GM19025 (cell line): ENCODE measurements around the gene PET100.
A peak's percentile ranks its signal among the peaks of the same experiment; 100 is the strongest.

Experiments used
- ATAC-seq: cut with Tn5 transposase; IDR thresholded peaks from one replicate; pipeline ENCODE4 v1.9.1; 2021; ENCODE audit warnings: mild to moderate bottlenecking, low read depth, moderate library complexity; ENCODE audit not compliant: unreplicated experiment

The PET100 gene

DNA sequence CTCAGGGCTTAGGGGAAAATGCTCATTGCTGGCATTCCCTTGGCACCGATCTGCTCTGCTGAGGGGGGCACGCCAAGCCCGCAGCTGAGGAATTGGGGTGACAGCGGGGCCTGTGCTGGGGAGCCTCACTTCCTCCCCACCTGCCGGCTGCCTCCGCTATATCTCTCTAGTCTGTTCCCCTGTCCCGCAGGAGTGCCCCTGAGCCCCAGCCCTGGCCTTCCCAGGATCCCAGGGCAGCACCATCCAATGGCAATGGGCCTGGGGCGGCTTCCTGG is 16.8 kb downstream of the PET100 start:
- no peak for ATAC-seq

DNA sequence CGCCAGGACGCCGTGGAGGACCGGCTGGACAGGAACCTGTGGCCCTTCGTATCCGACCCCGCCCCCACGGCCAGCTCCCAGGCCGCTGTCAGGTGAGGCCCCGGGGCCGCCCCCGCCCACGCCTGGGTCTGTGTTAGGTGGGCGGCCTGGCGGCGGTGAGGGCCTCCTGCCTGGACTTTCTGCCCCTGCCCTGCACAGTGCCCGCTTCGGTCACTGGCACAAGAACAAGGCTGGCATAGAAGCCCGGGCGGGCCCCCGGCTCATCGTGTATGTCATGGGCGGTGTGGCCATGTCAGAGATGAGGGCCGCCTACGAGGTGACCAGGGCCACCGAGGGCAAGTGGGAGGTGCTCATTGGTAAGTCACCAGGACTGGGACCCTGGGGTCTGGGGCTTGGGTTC is 17.6 kb downstream of the PET100 start:
- ATAC-seq = no peak

DNA sequence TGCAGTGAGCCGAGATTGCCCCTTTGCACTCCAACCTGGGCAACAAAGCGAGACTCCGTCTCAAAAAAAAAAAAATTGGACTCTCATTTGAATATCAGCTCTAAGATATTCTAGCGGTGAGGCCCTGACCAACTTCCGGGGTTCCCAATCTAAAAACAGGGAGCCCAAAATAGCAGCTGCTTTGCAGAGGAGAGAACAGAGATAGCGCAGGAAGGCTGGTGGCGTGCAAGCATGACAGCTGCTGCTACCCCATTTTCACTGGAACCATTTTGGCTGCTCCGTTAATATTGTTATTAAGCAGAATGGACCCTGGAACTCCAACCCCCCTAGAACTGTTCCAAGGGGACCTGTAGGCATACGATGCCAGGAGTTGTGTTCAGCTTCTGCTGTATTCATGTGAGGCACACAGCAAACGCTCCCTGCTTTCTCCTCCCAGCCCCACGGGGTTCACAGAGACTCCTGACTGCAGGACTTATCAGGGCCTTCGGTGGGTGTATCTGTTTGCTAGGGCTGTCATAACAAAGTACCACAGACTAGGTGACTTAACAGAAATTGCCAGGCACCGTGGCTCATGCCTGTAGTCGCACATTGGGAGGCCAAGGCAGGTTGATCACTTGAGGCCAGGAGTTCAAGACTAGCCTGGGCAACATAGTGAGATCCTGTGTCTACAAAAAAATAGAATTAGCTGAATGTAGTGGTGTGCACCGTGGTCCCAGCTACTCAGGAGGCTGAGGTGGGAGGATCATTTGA is 18.8 kb downstream of the PET100 start:
- no peak for ATAC-seq

DNA sequence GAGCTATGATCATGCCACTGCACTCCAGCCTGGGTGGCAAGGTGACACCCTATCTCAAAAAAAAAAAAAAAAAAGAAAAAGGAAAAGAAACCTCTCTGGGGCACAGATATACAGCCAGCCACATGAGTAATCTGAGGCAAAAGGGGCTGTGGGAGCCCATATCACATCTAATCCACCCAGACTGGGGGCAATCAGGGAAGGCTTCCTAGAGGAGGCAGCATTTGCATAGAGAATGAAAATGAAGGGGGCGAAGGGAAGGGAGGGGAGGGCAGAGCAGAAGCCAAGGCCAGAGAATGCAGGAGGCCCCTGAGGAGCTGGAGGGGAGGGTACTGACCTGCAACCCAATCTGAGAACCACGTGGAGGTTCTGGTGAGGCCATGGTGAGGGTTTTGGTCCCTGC is 20.6 kb downstream of the PET100 start:
- no peak for ATAC-seq

DNA sequence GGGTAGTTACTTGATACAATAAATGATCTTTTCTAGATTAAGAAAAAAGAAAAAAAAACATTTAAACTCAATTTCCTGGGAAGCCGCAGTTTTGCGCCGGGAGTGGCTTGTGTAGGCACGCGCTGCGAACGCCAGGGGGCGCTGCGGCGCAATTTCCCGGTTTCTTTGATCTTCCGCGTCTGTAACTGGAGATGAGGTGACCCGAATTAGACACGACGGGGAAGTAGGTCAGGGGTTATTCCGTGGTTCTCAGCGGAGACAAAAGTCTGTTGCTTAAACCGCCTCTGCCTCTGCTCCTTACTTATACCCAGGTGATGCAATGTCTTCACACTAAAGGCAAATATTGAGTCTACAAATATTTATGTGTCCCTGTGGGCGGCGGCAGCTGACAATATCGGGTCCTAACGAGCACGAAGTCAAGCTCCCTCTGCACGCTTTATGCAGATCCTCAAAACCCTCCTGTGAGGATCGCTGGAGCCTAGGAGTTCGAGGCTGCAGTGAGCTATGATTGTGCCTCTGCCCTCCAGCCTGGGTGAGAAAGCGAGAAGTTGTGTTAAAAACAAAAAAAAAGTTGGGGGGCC is 22.6 kb downstream of the PET100 start:
- no peak for ATAC-seq

DNA sequence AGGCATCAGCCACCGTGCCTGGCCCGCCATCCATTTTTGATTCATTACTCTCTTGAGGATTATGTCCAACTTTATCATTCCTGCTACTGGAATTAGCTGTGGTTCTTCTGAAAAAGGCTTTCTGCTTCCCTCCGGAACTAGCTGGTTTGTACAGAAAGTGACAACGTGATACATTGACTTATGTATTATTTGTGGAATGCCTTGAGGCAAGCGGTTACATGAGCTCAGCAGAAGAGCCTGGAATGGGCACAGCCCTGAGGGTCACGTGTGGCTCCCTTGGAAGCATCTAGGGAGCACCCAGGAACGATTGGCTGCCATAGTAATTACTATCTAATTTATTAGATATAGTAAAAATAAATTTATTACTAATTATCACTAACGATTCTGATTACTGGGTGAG is 24.8 kb downstream of the PET100 start:
- no peak for ATAC-seq

DNA sequence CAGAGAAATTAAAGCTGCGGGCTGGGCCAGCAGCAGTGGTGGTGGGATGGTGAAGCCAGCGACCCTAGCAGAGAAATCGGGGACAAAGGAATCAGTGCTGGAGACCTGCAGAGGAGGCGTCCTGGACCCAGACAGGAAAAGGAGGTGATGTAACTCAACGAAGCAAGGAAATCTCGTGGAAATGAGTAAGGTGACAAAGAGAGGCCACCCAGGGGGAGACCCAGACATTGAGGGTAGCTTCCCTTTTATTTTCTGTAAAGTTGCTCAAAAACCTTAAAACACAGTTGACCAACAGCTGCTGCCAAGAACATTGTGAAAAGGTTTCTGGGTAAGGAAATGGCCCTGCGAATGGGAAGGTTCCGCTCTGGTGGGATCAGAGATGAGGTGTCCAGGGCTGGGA is 26.0 kb downstream of the PET100 start:
- no peak for ATAC-seq

DNA sequence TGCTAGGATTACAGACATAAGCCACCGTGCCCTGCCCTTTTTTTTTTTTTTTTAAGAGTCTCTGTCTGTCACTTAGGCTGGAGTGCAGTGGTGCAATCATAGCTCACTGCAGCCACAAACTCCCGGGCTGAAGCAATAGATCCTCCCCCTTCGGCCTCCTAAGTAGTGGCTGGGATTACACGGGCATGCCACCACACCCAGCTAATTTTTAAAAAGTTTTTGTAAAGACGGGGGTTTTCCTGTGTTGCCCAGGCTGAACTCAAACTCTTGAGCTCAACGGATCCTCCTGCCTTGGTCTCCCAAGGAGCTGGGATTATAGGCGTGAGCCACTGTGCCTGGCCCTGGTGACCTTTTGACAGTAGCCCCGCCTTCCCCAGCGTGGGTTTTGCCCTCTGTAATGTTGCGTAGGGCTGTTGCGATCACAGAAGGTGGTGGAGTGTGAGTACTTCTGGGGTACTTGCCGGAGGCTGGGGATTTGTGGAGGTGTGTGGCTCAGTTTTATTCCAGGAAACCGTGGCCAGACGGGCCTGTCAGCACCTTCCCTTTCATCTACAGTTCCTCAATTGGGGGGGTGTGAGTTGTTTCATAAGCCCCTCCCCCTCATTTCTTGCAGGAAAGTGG is 27.6 kb downstream of the PET100 start:
- no peak for ATAC-seq

DNA sequence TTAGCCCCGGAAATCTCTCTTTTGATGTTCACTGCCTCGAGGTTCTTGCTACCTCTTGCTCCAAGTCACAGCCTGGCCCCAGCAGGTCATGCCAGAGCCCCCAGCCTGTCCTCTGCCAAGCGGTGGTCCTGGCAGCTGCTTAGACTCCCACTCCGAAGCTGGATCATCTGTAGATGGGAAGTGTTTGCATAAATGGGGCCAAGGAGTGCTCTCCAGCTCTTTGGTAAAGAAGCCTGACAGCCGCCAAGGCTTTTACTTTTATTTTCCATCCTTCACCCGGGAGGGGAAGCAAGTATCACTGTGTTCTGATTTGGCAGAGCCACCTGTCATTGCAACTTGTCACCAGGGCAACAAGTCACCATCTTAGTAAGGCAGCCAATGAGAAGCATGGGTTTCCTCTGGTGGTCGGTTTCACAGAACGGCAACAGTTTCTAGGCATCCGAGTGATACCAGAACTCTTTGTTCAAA is 28.7 kb downstream of the PET100 start:
- peak; percentile 64 for ATAC-seq

DNA sequence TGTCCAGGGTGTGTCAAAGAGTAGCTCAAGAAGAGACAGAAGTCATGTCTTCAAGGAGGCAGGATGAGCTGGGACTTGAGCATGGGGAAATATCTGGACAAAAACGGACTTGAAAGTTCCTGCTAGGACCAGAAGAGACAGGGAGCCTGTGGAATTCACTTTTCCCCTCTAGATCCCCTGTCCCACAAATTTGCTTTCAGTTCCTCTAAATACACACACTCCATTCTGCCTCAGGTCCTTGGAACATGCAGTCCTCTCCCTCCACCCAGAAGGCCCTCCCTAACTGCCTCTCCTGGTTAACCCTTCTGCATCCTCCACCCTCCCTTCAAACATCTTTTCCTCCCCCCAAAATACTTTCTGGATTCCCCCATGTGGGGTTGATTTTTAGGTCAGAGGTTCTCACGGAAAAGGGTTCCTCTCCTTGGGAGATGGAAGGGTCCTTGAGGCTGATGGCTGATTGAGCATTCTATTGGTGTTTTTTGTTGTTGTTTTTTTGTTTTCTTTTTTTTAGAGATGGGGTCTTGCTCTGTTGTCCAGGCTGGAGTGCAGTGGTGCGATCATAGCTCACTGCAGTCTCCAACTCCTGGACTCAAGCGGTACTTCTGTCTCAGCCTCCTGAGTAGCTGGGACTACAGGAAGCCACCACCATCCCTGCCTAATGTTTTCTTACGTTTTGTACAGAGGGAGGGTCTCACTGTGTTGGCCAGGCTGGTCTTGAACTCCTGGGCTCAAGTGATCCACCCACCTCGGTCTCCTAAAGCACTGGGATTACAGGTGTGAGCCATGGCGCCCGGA is 32.3 kb downstream of the PET100 start:
- ATAC-seq = no peak

DNA sequence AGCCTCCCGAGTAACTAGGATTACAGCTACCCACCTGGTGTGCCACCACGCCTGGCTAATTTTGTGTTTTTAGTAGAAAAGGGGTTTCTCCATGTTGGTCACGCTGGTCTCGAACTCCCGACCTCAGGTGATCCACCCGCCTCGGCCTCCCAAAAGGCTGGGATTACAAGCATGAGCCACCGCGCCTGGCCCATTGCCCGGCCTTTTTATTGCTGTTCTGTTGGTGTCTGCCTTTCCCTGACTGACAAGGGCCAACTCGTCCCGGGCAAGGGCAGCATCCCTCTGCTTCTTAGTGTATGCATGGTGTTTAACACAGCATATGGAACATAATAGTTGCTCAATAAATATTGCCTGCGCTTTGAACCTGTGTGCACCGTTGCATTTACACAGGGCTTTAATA is 33.1 kb downstream of the PET100 start:
- ATAC-seq = no peak

DNA sequence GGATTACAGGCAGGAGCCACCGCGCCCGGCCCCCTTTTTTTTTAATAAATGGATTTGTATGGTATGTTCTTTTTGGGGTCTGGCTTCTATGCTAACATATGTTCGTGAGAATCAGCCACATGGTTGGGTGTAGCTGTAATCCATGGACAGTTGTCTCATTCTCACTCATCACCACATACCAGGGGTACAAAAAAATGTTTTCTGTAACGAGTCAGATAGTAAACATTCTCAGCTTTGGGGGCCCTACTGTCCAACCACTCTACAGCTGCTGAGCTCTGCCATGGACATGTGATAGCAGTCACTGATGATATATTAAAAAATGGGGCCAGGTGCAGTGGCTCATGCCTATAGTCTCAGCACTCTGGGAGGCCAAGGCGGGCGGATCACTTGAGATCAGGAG is 34.1 kb downstream of the PET100 start:
- ATAC-seq = no peak

DNA sequence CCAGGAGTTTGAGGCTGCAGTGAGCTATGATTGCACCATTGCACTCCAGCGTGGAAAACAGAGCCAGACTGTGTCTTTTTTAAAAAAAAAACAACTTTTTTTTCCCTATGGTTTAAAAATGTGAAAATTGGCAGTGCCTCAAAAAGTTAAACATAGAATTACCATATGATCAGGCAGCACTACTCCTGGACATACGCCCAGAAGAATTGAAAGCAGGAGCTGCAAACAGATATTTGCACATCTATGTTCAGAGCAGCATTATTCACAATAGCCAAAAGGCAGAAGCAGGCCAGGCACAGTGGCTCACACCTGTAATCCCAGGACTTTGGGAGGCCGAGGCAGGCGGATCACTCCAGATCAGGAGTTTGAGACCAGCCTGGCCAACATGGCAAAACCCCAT is 35.5 kb downstream of the PET100 start:
- ATAC-seq = no peak

DNA sequence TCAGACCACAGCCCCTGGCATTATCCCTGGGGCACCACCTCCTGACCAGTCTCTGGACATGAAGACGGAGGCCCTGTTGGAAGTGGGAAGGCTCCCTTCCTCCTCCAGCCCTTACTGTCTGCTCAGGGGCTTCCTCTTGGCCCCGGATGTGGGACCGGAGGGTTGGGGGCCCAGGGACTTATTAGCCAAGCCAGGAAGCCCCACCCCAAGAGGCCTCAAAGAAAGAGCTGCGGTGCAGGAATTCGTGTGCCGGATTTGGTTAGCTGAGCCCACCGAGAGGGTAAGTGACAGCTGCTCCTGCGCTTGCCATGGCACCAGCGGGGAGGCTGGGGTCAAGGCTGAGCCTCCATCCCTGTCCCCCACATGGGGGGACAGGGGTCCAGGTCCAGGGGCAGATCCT is 39.2 kb downstream of the PET100 start, which contains the start of gene RETN:
TSS of gene RETN (plus strand) at position 208 of the 400 bp plus-strand sequence. CDS start 278 bp downstream, outside the sequence.
- ATAC-seq = no peak

DNA sequence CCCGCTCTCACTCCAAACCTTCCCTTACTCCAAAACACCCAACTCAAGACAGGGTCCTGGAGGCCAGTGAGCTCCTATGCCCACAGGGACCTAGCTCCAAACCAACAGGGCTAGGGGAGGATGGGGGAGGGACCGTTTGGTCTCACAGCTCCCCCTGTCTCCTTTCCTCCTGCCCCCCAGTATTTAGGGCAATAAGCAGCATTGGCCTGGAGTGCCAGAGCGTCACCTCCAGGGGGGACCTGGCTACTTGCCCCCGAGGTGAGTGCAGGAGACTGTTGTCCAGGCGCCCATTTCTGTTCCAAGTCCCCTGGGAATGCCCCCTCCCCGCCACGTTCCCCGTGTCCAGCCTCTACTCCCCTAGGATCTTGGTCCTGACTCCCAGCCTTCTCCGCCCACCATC is 40.0 kb downstream of the PET100 start:
- ATAC-seq = no peak

DNA sequence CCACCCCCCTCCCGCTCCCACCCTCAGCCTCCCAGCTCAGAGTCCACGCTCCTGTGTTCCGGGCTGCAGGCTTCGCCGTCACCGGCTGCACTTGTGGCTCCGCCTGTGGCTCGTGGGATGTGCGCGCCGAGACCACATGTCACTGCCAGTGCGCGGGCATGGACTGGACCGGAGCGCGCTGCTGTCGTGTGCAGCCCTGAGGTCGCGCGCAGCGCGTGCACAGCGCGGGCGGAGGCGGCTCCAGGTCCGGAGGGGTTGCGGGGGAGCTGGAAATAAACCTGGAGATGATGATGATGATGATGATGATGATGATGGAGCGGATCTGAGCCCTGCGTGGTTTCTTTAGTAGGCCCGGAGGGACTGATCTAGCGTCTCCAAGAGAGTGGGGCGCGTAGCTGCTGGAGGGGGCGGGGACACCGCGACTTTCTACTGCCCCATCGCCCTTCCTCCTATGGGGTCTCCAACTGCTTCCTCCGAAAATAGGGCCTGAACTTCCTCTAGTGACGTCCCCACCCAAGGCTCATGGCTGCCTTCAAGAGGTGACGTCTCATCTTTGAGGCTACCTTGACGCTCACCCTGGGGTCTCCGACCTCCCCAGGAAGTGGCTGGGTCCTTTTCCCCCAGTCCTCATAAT is 40.7 kb downstream of the PET100 start:
- ATAC-seq = no peak

DNA sequence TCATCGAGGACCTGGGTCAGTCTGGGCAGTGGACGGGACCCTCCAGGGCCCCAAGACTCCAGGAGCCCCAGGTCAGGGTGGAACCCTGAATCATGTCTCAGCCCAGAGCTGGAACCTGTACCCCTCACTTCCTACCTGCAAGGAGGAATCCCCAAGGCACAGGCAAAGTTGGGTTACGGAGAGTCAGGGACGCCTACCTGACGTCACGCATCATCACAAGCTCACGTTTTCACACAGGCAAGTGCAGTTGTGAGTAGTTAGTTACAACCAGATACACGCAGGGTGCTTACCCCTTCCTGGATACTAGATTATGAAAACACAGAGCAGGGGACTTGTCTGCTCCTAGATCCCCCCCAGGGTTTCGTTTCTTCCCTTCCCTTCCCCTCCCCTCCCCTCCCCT is 41.2 kb downstream of the PET100 start:
- ATAC-seq = no peak

DNA sequence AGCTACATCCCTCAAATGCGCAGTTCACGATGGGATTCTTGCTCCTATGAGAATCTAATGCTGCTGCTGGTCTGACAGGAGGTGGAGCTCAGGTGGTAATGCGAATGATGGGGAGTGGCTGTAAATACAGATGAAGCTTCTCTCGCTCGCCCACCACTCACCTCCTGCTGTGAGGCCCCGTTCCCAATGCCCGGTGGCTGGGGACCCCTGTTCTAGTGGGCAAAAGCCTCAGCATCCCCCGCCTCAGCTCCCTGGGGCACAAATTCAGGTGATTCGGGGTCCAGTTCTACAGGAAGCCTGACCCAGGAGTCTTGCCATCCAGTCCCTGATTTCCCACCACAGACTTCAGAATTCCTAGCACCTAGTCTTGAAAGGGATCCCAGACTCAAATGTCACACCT is 42.9 kb downstream of the PET100 start:
- no peak for ATAC-seq

DNA sequence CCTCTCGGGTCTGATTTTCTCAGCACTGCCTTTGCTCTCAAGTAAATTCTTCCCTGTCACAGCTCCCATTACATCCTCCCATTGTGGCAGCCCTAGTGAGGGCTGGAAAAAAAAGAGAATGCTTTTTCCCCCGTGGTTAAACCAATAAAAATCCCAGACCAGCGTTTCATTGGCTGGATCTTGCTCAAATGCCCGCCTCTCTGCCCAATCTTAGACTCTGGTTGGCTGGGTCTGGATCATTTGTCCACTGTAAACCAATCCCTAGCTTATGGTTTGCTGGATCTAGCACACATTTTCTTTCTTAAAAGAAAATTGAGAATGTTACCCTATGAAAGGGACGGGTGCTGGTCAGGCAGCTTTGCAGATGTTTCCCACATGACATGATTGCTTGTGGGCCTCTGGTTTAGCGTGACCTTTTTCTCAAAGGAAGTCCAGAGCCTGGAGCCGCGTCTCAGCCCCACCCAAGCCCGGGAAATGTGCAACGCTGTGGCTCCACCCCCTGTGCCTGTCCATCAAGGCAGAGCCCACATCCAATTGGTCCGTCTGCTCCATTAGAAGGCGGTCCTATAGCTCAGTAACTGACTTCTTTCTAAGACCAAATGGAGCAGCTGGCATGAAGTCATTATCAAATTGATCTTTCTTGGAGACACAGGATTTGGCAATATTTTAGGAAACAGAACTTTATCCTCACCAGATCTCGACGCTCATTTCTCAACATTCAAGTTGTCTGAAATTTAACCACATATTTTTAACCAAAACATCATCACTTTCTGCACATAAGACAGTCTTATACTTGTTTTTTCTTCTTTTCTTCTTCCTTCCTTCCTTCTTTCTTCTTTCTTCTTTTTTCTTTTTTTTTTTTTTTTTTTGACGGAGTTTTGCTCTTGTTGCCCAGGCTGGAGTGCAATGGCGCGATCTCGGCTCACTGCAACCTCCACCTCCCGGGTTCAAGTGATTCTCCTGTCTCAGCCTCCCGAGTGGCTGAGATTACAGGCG is 44.7 kb downstream of the PET100 start:
- no peak for ATAC-seq

DNA sequence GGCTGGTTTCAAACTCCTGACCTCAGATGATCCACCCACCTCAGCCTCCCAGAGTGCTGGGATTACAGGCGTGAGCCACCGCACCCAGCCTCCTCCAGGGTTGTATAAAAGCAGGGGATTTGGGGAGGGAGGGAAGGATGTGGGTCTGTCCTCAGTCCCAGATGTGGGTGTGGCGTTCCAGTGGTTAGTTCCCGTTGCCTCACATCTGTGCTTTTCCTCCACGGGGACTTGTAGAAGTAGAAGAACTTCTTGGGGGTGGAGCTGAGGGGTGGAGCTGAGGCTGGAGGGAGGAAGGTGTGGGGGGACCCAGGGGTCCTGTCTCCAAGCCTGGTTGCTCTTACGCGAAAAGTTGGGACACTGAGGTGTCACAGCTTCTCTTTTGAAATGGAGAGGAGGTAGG is 46.8 kb downstream of the PET100 start:
- no peak for ATAC-seq
